Effector CD4-positive, alpha-beta T cell (primary cell): ENCODE results near the gene TSC2.
A peak's percentile ranks its signal among the peaks of the same experiment; 100 is the strongest.

Experiments used
- DNase-seq: peaks from one replicate; pipeline ENCODE4 v3.0.0-alpha.2; 2020
- total RNA-seq: gene quantifications from one replicate; lab custom pipeline; 2026; lab: John Stamatoyannopoulos, UW

The TSC2 gene
- 137 reads per million, percentile 88 among the genes with 10 or more reads in this experiment for total RNA-seq

DNA sequence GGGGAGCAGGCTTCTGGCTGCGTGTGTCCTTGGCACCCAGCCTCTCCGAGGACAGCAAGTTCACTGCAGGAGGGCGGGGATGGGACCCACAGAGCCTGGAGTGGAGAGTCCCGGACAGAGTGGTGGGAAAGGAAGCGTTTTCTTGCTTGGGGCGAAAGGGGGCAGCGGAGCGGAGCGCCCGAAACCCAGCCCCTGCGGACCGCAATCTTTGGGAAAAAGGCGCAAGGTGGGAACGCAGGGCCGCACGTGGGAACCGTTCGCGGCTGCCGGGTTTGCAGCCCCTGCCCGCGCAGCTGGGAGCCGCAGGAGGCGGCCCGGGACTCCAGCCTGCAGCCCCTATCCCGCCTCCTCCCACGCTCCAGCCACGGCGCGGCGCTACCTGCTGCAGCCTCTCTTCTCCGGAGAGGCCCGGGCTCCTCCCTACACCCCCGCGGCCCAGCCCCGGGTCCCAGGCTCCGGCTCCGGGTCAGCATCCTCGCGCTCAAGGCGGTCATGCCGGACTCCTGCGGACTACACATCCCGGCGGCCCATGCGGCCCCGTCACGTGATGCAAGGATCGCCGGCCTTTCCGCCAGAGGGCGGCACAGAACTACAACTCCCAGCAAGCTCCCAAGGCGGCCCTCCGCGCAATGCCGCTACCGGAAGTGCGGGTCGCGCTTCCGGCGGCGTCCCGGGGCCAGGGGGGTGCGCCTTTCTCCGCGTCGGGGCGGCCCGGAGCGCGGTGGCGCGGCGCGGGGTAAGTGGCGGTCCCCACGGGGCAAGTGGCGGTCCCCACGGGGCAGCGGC lies at the start of gene TSC2, which contains the start of gene NTHL1:
Gene TSC2 (plus strand): TSS at position 656 of the 786 bp plus-strand sequence. CDS start 631 bp downstream, outside the sequence.
Gene NTHL1 (minus strand): TSS at position 505 of the 786 bp plus-strand sequence. CDS start 11 bp downstream, at position 494.
- peak; percentile 91 for DNase-seq

DNA sequence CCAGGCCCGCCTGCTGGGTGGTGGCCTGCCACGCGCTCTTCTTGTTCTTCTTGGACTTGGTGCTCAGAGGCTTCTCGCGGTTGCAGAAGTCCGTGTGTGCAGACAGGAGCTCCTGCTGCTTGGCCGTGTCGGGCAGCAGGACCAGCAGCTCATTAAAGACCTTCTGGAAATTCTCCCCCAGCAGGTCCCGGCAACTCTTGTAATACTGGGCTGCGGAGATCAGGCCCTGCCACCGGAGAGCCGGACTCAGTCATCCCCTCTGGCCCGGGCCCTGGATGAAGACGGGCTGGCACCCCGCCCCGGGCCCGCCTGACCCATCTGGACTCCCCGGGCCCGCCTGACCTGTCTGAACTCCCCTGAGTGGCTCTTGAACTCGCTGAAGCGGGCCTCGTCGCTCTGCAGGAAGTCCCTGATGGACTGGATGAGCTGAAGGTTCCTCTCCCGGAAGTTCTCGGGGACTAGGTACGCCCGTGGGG lies 49.4 kb upstream of the TSC2 start:
- DNase-seq: no peak

DNA sequence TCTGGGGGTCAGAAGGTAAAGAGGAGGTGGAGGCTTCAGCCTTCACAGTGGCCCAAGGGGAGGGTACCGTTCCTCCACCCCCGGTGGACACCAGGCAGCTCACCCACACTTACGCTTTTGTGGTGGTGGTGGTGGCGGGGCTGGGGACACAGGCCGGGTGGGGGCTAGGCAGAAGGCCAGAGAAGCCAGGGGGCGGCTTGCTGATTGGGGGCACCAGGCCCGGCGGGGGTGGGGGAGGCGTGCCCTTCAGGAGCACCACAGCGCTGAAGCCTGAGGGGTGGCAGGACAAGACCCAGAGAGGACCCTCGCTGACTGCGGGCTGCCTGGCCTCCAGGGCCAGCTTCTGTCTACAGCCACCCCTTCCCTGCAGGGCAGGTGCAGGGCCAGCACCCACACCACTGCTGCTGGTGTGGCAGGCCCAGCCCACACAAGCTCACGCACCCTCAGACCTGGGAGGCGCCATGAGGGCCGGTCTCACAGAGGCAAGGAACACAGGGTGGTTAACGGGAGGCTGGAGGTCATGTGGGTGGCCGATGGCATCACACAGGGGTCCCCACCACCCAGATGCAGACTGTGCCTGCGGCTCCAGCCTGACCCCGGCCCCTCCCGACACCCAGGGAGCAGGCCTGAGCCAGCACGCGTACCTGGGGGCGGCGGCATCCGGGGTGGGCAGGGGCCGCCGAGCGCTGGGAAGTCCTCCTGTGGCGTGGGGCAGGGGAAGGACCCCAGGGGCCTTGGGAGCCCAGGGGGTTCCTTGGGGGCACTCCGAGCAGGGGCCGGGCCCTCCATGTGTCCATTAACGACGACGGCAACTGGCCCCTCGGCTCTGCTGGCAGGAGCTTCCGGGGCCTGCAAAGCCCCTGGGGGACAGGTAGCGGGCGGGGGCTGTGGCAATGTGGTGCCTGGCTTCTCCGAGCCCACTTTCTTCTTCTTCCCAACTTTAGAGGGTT lies 48.7 kb upstream of the TSC2 start:
- no peak for DNase-seq

DNA sequence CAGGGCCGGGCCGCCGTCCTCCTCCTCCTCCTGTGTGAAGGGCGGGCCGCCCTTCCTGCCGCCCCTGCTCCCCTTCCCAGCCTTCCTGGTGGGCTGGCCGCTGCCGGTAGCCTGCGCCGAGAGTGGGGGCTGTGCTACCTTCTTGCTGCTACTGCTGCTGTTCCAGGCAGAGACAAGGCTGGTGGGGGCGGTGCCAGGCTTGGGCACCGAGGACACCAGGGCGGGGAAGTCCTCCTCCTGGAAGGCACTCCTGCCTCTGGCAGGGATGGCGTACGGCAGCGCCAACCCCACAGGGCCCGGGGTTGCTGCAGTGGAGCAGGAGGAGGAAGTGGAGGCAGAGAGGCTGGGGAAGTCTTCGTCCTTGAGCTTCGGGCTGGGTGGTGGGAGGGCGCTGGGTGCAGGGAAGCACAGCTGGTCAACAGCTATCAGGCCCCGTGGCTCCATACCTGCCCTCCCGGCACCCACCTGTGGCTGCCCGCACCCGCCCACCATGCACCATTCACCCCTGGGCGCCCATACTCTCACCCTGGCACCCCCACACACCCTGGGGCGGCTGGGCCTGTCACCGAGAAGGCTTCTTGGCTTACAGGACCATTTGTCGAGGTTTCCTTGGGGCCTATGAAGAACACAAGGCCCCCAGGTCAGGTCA lies 47.8 kb upstream of the TSC2 start:
- DNase-seq: no peak

DNA sequence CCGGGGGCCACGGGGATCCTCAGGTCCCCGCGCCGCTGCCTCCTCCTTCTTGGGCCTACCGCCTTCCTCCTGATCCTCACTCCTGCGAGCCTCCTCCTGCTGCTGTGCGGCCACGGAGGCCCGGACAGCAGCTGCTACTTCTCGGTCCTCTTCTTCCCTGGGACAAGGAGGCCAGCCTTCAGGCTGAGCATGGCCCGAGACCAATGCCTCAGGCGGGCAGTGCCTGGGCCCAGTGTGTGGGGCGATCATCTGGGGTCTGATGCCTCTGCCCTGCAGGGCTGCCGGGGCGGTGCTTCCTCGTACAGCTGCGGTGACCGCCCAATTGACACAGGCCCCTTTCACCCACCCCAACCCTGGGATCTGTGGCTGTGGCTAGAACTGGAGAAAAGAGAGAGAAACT lies 46.8 kb upstream of the TSC2 start:
- DNase-seq: no peak

DNA sequence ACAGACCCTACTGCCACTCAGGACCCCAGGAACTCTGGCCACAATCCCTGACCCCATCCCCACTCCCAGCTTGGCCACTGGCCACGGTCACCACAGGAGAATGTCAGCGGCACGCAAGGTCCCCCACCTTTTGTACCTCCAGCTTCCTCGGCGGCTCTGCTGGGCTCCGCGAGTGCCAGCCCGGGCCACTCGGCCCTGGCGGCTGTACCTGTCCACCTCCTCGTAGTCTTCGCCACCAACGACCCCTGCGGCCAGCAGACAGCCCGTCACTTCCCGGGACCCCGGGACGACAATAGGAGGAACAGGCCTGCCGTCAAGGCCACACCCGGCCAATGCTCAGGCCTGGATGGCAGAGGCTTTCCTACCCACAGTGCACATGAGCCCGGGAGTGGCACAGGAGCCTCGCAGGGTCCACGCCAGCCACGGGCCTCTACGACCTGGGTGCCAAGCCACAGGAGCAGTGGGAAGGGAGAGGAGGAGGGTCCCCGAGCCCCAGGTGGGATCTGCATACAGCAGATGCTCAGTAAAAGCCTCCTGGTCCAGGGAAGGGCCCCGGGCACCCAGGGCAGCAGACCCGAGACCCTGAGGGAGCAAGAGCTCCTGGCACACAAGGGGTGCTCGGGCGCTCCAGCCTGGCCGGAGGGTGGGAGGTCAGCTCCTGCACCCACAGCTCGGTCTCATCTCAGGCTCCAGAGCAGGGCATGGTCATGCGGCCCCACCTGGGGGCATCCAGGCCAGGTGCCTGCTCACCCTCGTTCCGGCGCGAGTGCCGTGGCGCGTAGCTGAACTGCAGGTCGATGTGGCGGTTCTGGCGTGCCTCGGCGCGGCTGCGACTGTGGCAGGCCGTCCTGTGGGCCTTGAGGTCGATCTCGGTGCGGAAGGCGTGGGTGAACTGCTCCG lies 46.1 kb upstream of the TSC2 start:
- DNase-seq: no peak

DNA sequence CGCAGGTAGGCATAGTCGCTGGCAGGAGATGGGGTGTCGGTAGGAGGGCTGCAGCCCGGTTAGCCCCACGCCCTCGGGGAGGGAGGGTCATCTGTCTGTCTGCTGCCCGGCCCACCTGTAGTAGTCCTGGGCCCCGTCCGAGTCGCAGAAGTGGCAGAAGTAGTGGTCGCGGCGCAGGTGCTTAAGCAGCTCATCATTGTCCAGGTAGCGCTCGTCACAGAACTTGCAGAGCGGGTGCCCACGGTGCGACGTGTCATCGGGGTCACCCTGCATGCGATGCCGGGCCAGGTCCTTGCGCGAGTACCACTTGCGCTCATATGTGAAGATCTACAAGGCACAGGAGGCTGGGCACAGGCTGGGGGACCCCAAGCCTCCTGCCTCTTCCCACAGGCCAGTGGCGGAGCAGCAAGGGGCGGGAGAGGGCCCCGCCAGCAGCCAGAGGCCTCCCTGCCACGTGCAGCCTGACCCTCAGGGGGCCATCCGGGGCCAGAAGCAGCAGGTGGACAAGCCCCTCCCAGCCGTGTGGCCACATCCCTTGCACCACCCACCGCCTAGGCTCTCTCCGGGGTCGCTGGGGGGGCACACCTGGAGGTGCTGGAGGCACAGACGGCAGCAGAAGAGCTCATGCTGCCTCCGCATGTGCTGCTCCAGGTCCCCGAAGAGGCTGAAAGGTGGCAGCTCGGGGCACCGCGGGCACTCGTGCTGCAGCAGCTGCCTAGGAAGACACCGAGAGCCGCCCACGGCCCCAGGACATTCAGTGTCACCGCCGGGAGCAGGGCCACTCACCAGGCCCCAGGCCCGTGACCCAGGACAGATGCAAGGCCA lies 45.2 kb upstream of the TSC2 start:
- no peak for DNase-seq

DNA sequence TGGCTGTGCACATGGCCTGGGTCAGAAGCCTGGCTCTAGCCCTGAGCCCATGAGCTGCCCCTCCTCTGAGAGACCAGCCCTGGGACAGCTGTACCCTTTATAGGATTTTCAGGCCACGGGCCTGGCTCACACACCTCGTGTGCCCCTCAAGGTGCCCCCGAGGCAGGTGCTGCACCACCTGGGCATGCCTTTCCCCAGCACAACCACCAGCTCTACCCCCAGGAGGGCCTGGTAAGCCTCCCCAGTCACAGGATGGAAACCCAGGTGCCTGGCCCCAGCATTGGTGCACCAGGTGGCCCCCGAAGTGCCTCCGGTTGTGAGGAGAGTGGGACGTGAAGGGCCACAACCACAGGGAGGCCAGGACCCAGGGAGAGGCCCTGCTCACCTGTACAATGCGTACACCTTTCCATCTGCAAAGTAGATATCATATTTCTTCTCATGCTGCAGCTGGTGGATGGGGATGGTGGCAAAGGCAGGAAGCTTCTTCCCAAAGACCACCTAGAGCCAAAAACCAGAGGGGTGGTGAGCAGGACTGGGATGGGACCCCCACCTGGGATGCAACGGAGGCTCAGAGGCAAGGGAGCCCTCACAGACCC lies 44.5 kb upstream of the TSC2 start:
- no peak for DNase-seq

DNA sequence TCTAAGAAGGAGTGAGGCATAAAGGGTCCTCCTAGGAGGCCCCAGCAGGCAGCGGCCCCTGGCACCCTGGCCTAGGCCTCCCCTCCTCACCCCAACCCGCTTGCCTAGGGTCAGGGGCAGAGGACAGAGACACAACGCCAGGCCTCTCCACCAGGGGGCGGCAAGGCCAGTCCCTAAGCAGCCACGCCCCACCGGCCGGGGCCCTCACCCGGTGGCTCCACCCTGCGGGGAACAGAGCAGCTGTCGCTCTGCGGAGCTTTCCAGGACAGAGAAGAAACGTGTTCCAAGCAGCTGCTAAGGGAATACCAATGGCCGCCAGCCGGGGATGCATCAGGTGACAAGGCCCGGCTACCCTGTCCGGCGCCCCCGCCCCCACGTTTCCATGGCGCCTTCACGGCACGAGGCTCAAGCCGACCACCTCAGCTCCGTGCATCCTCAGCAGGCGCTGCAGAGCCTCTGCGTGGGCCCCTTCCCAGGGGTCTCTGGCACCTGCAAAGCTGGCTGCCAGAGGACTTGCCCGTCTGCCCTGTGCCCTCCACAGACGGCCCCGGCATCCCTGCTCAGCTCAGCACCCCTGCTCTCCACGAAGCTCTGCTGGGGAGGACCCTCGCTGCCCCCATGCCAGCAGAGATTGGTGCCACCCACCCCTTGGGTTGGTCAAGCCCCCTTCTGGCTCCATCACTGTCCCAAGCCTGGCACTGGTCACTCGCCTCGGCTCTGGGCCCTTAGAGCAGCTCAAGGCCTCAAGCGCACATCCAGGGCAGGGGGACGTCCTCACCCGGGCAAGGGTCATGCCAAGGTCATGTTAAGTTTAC lies 43.8 kb upstream of the TSC2 start:
- DNase-seq: peak; percentile 82

DNA sequence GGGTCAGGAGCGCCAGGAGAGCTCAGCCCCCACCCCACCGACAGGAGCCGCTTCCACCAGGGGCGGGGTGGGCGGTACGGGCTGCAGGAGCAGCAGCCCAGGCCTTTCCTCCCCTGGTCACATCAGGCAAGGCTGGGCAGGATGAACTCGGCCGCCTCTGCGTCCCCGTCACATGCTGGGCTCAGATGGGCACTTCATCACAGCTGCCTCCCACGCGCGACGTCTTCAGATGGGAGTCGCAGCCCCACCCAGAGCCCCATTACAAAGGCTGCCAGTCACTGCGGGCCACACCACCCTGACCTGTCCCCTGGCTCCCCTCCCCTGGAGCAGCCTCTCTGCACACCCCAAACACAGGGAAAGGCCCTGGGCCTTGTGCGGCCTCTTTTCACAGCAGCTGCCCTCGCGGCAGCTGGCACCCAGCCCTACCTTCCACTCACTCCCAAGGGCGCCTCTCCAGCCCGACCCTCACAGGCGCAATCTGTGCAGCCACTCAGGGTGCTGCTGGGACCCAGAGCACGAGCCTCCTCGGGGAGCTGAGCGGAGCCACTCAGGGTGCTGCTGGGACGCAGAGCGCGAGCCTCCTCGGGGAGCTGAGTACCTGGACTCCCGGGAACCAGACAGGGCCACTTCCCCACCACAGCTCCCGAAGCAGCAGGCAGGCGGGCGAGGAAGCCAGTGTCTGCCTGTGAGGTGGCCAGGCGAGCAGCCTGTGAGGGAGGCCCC lies 42.8 kb upstream of the TSC2 start:
- DNase-seq: no peak

DNA sequence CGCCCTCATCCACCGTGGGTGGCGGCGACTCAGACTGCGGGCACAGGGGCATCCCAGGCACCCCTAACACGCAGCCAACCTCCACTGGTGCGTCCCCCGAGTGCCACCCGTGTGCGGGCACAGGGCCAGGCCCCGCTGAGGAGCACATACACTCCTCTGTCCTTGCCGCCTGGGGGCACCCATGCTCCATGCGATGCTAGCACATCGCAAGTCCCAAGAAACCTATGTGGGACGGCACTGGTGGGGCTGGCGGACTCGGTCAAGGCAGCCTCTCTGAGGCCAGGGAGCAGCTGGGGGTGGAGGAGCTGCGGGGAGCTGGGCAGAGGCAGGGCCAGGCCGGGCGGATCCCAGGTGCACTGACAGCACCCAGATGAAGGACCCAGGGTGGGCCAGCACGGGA lies 42.1 kb upstream of the TSC2 start:
- no peak for DNase-seq

DNA sequence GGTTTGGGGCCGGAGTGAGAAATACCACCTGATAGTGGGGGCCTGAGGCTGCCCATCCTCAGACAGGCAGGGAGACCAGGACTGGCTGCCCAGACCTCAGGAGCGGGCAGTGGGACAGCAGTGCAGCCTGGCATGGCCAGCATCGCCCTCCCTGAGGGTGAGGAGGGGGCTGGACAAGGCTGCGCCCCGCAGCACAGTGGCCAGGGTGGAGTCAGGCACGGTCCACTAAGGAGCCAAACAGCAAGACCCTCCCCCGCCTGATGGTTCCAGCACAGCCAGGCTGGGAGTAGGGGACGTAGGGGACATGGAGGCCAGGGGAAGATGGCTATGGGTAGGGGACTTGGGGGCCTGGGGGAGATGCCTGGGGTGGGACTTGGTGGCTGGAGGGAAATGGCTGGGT lies 41.5 kb upstream of the TSC2 start:
- no peak for DNase-seq

DNA sequence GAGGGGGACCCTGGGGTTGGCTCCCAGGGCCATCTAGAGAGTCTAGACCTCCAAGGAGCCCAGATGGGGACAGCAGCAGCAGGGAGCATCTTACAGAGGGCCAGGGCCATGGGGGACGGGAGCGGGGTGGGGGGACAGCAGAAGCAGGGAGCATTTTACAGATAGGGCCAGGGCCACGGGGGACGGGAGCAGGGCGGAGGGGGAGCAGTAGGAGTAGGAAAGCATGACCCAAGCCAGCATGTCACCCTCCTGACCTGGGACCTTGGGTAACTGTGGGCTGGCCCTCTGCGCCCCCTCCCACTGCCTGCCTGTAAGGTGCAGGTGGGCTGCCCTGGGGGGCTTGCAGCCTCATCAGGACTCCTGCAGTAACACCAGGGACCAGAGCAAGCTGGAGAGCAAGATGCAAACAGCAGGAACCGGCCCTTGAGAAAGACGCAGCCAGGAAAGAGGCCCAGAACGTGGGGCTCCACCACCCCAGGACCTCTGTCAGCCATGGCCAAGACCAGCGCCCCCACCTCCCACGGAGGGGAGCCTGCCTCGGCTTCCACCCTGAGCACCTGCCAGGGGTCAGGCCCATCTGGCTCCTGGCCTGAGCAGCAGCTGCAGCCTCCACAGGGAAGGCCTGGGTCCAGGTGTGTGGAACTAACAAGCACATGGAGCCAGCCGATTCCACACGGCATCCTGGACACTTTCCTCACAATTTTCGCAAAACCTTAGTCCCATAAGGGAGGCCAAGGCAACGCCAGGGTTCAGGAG lies 40.5 kb upstream of the TSC2 start:
- DNase-seq: no peak

DNA sequence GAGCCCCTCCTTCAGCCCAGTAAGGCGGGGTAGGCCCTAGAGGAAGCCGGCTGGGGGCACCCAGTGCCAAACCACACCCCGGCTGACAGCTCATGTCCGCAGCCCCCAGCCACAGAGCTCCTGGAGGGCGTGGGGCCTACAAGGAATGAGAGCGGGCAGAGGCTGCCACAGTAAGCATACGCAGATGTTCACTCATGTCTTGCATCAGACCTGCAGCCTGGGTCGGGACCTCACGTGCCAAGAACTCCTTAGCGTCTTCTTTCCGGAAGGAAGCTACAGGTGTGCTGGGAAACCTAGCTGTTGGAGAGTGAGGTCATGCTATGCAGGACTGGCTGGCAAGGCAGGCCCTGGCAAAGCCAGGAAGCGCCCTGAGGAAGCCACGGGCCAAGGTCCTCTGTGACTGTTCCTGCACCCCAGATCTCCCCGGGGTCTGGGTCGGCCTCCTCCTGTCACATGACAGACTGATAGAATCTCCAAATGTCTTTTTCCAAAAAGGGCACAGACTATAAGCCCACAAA lies 39.7 kb upstream of the TSC2 start:
- no peak for DNase-seq

DNA sequence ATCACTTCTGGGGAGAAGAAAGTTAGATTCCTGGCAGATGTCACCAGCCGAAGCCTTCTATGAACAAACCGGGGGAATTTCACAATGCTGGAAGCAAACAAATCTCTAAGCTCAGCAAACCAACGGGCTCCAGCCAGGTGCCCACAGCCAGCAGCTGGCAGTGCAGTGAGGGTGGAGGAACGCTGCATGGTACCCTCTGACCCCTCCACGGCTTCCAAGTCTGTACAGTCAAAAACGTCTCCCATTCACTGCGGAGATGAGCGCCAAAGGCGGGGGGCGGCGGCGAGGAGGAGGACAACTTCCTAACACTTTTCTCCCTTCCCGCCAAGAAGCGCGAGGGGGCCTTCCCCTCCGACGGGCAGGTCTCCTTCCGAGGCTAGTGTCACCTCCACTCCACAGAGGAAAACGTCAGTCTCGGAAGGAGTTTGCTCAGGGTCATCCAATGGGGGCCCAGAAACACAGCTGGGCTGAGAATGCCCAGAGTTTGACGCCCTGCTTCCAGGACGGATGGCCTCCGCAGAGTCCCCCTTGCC lies 39.1 kb upstream of the TSC2 start:
- peak; percentile 19 for DNase-seq

DNA sequence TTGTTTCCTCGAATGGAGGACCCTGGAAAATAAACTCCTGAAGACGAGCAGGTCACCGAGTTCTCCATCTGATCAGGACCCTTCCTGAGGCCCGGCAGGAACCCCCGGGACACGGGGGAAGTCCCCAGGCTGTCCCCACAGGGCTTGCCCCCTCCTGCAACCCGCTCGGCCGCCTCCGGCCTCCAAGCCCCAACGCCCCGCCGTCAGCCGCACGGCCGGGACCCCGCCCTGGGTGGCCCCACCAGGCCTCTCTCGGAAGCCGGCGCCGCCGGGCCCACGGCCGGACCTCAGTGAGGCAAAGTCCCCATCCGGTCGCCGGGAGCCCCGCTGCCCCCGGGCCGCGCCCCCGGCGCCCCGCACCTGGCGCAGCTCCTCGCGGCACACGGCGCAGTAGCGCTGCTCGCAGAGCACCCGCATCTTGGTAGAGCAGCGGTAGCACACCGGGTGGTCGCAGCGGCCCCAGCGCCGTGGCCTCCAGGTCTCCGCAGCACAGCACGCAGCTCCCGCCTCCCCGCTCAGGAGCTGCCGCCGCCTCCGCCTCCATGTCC lies 38.5 kb upstream of the TSC2 start:
- no peak for DNase-seq
